Measurements from ENCODE around the gene FKBP2.
A peak's percentile ranks its signal among the peaks of the same experiment; 100 is the strongest.

FKBP2 gene

GRCh38 chr11:64268893-64269539, 28.1 kb downstream of the FKBP2 start:
- Histone ChIP-seq H3K36me3 (ENCODE audit: insufficient read depth, low read length) (no peaks in the 10 kb centered on the region), H3K4me3 (ENCODE audit: low read depth, low read length, poor library complexity, severe bottlenecking) (peak overlapping the region; percentile 74), H3K4me1 (ENCODE audit: insufficient read depth, low read length, severe bottlenecking) (peaks cover 27% of the 10 kb centered on the region), H3K27ac (ENCODE audit: low read depth, low read length, poor library complexity, severe bottlenecking) (peak overlapping the region; percentile 91), H3K27me3 (ENCODE audit: insufficient read depth, low read length) (no peaks in the 10 kb centered on the region), H4K20me1 (ENCODE audit: insufficient read depth, low read length) (no peaks in the 10 kb centered on the region), H3K9me3 (ENCODE audit: low read length) (no peaks in the 10 kb centered on the region), H3F3A (ENCODE audit: insufficient read depth, low read length) (no peaks in the 10 kb centered on the region), H3K9ac (ENCODE audit: low read length) (peak overlapping the region; percentile 91), H3K9me2 (ENCODE audit: low read depth, low read length) (no peaks in the 10 kb centered on the region), H2AFZ (ENCODE audit: low read length) (no peak overlapping the region), H3K4me2 (ENCODE audit: low read length) (peak overlapping the region; percentile 93), H3K79me2 (ENCODE audit: insufficient read depth, low read length) (no peaks in the 10 kb centered on the region)
- TF ChIP-seq CTCF (IDR thresholded peaks at IDR 0.05; ENCODE audit: low read length) (peak; percentile 25; the same call in 1 of the 2 replicates), EZH2 (IDR thresholded peaks at IDR 0.05; ENCODE audit: borderline replicate concordance, low read length) (no peak)

DNA sequence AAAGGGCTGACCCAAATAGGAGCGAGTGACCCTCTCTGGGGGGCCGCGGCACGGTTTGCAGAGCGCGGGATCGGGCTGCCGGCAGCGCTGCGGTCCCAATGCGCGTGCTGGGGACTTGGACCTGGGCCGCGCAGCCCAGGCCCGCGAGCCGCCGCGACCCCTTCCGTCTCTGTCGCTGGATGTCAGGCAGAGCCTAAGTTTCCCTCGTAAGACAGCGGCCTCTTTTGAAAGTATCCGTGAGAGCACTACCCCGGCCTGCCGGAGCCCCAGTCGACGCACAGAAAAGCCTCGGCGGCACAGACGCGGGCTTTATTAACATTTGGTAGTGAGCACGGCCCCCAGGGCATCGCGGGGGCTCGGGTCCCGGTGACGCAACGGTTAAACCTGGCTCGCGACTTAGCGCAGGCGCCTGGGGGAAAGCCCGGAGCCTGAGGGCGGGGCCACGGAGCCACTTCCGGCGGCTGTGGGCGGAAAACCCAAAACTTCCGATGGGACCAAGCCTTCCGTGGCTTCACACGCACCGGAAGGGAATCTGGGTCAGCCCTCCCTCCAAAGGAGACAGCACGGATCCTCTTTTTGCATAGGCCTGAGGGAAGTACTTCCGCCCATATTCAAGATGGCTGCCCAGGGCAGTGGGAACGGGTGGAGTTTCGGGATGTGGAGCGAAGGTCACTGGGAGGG, 28.8 kb downstream of the FKBP2 start:
- Histone ChIP-seq H3K9me2 (ENCODE audit: low read depth, low read length) (no peaks in the 10 kb centered on the region), H3K27ac (ENCODE audit: low read depth, low read length, poor library complexity, severe bottlenecking) (peak overlapping the region; percentile 91), H2AFZ (ENCODE audit: low read length) (no peak overlapping the region), H3K4me3 (ENCODE audit: low read depth, low read length, poor library complexity, severe bottlenecking) (peak overlapping the region; percentile 74), H3F3A (ENCODE audit: insufficient read depth, low read length) (no peaks in the 10 kb centered on the region), H3K4me1 (ENCODE audit: insufficient read depth, low read length, severe bottlenecking) (peaks cover 27% of the 10 kb centered on the region), H3K9me3 (ENCODE audit: low read length) (no peaks in the 10 kb centered on the region), H4K20me1 (ENCODE audit: insufficient read depth, low read length) (no peaks in the 10 kb centered on the region), H3K27me3 (ENCODE audit: insufficient read depth, low read length) (no peaks in the 10 kb centered on the region), H3K79me2 (ENCODE audit: insufficient read depth, low read length) (no peaks in the 10 kb centered on the region), H3K9ac (ENCODE audit: low read length) (peak overlapping the region; percentile 91), H3K36me3 (ENCODE audit: insufficient read depth, low read length) (no peaks in the 10 kb centered on the region), H3K4me2 (ENCODE audit: low read length) (peak overlapping the region; percentile 93)
- no peak for TF ChIP-seq CTCF (IDR thresholded peaks at IDR 0.05; ENCODE audit: low read length)
- TF ChIP-seq EZH2 (IDR thresholded peaks at IDR 0.05; ENCODE audit: borderline replicate concordance, low read length) = no peak

DNA sequence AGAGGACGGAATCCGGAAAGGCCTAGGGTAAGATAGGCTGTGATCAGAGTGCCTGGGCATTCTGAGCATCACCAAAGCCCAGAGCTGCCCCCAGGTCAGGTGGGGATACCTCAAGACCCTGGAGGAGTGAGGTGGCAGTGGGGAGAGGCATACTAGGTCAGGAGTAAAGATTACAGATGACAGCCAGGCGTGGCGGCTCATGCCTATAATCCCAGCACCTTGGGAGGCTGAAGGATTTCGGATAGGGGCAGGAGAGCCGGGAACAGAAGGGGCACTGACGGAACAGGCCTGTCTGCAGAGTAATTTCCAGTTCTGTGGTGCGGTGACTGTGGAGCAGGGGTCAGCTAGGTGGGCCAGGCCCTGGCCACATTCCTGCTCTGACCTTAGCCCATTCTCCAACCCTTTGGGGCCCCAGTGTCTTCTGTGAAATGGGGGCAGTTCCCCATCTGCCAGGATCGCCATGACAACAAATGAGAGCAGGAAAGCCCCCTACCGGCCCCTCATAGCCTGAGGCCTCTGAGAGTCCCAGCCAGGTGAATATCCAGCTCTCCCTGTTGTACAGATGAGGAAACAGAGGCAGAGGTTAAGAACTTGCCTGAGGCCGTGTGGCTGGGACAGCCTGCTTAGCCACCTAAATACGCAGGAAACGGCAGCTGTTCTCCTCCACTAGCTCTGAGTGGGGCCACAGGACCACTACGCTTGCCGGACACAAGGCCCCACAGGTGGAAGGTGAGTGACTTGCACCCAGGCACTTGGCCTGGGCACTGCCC, 34.3 kb downstream of the FKBP2 start:
- Histone ChIP-seq H3K79me2 (ENCODE audit: insufficient read depth, low read length) (no peaks in the 10 kb centered on the region), H3K27me3 (ENCODE audit: insufficient read depth, low read length) (no peaks in the 10 kb centered on the region), H3K9ac (ENCODE audit: low read length) (no peak overlapping the region), H3K4me3 (ENCODE audit: low read depth, low read length, poor library complexity, severe bottlenecking) (no peak overlapping the region), H3K9me2 (ENCODE audit: low read depth, low read length) (no peaks in the 10 kb centered on the region), H3K27ac (ENCODE audit: low read depth, low read length, poor library complexity, severe bottlenecking) (no peak overlapping the region), H4K20me1 (ENCODE audit: insufficient read depth, low read length) (no peaks in the 10 kb centered on the region), H3K9me3 (ENCODE audit: low read length) (no peaks in the 10 kb centered on the region), H3K4me2 (ENCODE audit: low read length) (no peak overlapping the region), H3K36me3 (ENCODE audit: insufficient read depth, low read length) (peaks cover 16% of the 10 kb centered on the region; the same call in 1 of the 2 replicates), H2AFZ (ENCODE audit: low read length) (no peak overlapping the region), H3F3A (ENCODE audit: insufficient read depth, low read length) (no peaks in the 10 kb centered on the region), H3K4me1 (ENCODE audit: insufficient read depth, low read length, severe bottlenecking) (peaks cover 11% of the 10 kb centered on the region)
- no peak for TF ChIP-seq CTCF (IDR thresholded peaks at IDR 0.05; ENCODE audit: low read length)
- no peak for TF ChIP-seq EZH2 (IDR thresholded peaks at IDR 0.05; ENCODE audit: borderline replicate concordance, low read length)

All from OCI-LY1 (cell line).